Measurements from ENCODE around the gene HAL.

HAL gene

GRCh38 chr12:96014943-96015599, 18.9 kb upstream of the HAL start:
- DNase-seq: no peak

GRCh38 chr12:96007729-96008128, 11.6 kb upstream of the HAL start:
- no peak for DNase-seq

DNA sequence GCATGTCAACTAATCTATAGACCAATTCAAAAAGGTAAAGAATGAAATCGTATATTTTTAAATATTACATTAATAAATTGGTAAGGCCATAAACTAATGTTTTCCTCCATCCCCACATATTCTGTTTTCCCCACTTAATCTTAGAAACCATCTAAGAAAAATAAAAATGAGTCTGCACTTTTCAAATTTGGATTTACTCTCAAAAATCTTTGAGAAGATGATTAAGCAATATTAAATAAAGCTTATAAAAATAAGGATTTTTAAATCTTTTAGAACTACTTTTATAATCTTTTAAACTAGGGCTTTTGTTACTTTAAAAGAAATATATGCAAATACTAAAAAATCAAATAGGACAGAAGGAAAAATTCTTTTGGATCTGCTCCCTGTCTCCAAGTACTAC, 10.6 kb upstream of the HAL start:
- no peak for DNase-seq

- DNase-seq: no peak
Measured at GRCh38 chr12:96000858-96001257, 4.7 kb upstream of the HAL start.

DNA sequence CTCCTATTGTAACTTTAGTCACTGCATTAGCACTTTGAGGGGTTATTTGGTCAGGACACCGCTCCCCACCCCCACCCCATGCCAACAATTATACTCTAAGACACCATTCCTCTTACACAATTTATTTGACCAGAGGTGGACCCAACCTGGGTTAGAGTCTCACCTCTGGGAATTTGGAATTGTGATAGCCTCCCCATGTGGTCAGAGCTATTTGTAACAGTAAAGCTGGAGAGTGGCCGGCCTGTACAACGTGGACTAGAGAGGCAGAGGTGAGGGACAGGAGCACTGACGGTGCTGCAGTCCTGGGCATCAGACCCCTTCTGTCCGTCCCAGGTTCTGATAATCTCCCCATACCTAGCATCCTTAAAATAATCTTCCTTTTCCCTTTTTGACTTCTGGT, 3.3 kb upstream of the HAL start:
- DNase-seq: no peak

- peak; percentile 76 for DNase-seq
Measured at GRCh38 chr12:95998611-95999286, 2.6 kb upstream of the HAL start.

DNA sequence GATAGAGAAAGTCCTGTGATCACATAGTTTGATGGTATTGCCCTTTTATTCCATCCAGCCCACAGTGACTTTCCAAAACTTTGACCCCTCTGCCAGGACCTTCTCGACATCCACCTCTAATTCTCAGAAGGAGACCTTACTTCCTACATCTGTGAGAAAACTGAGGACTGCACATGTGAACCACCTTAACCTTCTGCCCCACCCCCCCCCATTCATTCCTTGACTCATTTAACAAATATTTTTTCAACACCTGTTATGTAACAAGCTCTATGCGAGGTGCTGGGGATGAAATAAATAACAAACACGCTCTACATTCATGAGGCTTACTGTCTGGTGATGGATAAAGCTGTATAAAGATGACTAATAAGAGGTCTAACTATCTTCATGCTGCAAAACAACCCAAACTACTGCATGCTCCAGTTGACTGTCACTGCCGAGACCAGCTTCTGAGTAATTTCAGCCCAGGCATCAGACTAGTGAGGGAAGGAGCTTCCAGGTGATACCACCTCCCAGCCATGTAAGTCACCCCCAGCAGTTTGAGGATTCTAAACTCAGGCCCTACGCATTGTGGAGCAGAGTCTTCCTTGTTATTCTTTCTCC, 1.9 kb upstream of the HAL start:
- DNase-seq: no peak

GRCh38 chr12:95997276-95997675, 1.1 kb upstream of the HAL start:
- no peak for DNase-seq

GRCh38 chr12:95995238-95996031, 709 bp downstream of the HAL start:
- DNase-seq: no peak

DNA sequence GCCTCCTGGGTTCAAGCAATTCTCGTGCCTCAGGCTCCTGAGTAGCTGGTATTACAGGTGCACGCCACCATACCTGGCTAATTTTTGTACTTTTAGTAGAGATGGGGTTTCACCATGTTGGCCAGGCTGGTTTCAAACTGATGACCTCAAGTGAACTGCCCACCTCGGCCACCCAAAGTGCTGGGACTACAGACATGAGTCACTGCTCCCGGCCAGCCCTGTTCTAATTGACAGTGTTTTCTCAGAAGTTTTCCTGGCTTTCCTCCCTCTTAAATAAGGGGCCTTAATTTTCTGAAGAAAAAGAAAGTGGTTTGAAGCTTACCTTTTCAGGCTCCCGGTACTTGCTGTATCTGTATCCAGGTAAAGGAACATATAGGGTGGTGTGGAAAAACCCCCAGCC, 1.7 kb downstream of the HAL start:
- DNase-seq: no peak

- no peak for DNase-seq
Measured at GRCh38 chr12:95993907-95994306, 2.2 kb downstream of the HAL start.

- no peak for DNase-seq
Measured at GRCh38 chr12:95990136-95990535, 6.0 kb downstream of the HAL start.

DNA sequence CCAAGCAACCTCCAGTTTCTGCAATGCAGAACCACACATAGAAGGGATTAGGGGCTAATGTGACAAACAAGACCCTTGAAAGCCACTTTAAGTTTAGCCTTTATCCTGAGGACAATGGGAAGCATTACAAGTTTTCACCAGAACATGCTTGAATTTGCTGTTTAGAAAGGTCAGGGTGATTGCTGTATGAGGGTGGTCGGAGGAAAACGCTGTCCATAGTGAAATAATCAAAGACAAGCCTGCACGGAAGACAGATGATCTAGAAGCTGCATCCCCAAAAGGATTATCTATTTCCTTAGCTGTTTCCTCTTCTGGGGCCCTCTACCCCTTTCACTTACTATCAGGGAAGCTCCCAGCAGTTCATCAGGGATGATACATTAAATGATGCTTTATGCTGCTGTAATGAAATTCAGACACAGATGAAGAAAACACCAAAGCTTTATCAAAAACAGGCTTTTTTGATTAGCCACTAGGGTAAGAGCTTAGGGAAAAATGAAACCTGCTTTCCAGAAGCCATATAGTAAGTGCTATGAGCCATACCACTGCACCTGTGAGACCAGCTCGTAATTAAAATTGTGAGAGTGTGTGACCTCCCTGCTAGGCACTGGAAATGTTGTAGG, 6.5 kb downstream of the HAL start:
- DNase-seq: no peak

DNA sequence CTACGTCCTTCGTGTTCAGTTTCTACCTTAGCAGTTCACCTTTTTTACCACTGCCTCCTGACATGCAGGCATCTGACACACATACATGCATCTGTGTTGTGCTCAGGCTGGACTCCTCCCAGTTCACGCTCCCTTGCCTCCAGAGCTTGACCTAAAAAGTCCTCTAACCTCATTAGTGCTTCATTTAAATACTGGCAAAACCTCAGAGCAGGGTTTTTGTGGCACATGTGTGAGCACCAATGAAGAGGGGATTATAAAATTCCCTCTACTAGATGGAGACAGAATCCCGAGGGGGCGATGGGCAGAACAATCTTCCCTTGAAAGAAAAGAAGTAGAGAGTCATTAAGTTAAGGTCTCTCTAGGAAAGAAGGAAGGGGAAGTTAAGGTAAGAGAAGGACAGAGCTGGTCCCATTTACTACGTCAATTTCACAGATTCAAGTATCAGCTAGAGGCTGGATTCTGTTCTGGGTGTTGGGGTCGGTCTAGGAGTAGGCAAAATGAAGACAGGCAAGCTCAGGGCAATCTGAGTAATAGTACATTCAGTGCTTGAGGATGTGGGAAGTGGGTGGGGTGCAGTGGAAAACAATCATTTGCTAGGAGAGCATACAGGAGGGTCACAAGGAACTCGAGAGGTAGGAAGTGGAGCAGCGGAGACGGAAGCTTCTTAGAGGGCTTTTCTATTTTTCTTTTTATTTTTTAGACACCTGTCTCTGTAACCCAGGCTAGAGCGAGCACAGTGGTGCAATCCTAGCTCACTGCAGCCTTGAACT, 7.5 kb downstream of the HAL start:
- no peak for DNase-seq

GRCh38 chr12:95986635-95987570, 9.2 kb downstream of the HAL start:
- no peak for DNase-seq

DNA sequence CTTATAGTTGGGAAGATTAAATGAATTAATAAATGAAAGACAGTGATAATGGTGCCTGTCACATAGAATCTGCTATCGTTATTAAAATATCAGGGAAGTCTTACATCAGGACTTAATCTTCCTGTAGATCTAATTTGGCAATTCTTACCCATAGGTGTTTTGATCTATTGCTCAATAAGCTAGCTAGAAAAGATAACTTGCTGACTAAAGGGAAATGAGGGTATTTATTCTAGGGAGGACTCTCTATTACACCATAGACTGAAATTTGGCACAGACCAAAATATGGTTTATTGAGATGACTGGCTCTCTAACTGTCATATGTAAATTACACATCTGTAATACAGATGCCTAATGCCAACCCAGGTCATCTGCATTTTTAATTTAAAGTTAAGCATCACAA, 11.5 kb downstream of the HAL start:
- no peak for DNase-seq

GRCh38 chr12:95982602-95983001, 13.5 kb downstream of the HAL start:
- DNase-seq: no peak

DNA sequence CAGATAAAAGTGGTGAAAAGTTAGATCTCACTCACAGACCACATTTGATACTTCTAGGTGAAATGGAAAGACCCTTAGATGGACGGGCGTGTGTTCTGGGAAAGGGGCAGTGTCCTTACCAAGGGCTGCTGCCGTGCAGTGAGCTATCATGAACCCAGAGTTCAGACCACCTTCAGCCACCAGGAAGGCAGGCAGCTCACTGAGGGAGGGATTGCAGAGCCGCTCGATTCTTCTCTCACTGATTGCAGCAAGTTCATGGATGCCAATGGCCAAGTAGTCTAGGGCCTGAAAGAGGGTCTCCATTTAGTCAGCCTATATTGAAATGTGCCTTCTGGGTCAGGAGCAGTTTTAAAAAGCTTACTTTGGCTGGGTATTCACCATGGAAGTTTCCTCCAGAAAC, 15.7 kb downstream of the HAL start:
- DNase-seq: no peak

GRCh38 chr12:95978774-95979173, 17.4 kb downstream of the HAL start:
- no peak for DNase-seq

GRCh38 chr12:95978351-95978750, 17.8 kb downstream of the HAL start:
- DNase-seq: no peak

DNA sequence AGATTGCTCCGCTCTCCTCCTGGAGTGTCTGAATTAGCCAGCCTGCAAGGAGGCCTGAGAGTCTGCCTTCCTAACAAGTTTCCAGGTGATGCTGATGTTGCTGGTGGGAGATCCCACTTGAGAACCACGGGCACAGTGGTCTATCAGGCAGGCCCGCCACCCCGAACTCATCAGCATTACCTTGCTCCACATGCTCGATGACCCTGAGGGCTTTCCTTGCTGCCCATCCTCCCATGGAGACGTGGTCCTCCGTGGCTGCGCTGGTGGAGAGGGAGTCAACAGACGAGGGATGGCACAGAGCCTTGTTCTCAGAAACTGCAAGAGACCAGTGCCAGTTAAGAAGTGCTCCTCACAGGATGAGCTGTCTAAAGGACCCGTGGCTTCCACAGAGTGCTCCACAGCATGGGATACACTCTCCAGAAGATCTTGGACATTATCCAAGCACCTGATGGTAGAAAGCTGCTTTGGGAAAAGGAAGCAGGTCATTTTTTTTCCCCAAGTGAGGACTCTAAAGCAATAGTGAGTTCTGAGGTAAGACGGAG, 18.3 kb downstream of the HAL start:
- no peak for DNase-seq
